ENCODE results near the gene KLHL8. TPM values are rescaled to one million over a fixed set of nuclear protein-coding genes. Genes with fewer than 3 reads are reported as not detected.

The KLHL8 gene
- total RNA-seq, 4 donors from 2014 or later = 6.9 to 12.4 (median 11.3) TPM

- Histone ChIP-seq H3K27me3 (no peaks in the 10 kb centered on the region), H3K27ac (no peak overlapping the region), H3K4me1 (no peaks in the 10 kb centered on the region), H3K9me3 (no peaks in the 10 kb centered on the region), H3K4me3 (no peak overlapping the region), H3K36me3 (no peaks in the 10 kb centered on the region)
- TF ChIP-seq POLR2A (IDR thresholded peaks at IDR 0.05) = no peak
- no peak for TF ChIP-seq CTCF (IDR thresholded peaks at IDR 0.05)
- DNase-seq = no peak
Measured at GRCh38 chr4:87260477-87260876, 40.1 kb upstream of the KLHL8 start.

GRCh38 chr4:87258677-87259076, 38.3 kb upstream of the KLHL8 start:
- no peaks in the 10 kb centered on the region for H3K4me1 ChIP-seq
- TF ChIP-seq CTCF (IDR thresholded peaks at IDR 0.05) (no peak), POLR2A (IDR thresholded peaks at IDR 0.05) (no peak)
- no peak for DNase-seq
- no peak overlapping the region for H3K4me3 ChIP-seq
- H3K36me3 ChIP-seq = no peaks in the 10 kb centered on the region
- H3K27ac ChIP-seq = no peak overlapping the region
- no peaks in the 10 kb centered on the region for H3K27me3 ChIP-seq
- H3K9me3 ChIP-seq = no peaks in the 10 kb centered on the region

- Histone ChIP-seq H3K9me3 (no peaks in the 10 kb centered on the region), H3K27me3 (no peaks in the 10 kb centered on the region), H3K4me3 (no peak overlapping the region), H3K4me1 (no peaks in the 10 kb centered on the region), H3K36me3 (no peaks in the 10 kb centered on the region), H3K27ac (no peak overlapping the region)
- TF ChIP-seq CTCF (IDR thresholded peaks at IDR 0.05) (no peak), POLR2A (IDR thresholded peaks at IDR 0.05) (no peak)
- DNase-seq = no peak
Measured at GRCh38 chr4:87257523-87257922, 37.1 kb upstream of the KLHL8 start.

- Histone ChIP-seq H3K27me3 (no peaks in the 10 kb centered on the region), H3K9me3 (no peaks in the 10 kb centered on the region), H3K4me1 (no peaks in the 10 kb centered on the region), H3K36me3 (no peaks in the 10 kb centered on the region), H3K4me3 (no peak overlapping the region), H3K27ac (no peak overlapping the region)
- TF ChIP-seq CTCF (IDR thresholded peaks at IDR 0.05) = no peak
- TF ChIP-seq POLR2A (IDR thresholded peaks at IDR 0.05) = no peak
- DNase-seq = no peak
Measured at GRCh38 chr4:87255755-87256154, 35.3 kb upstream of the KLHL8 start.

- Histone ChIP-seq H3K9me3 (no peaks in the 10 kb centered on the region), H3K4me3 (no peak overlapping the region), H3K27me3 (no peaks in the 10 kb centered on the region), H3K4me1 (no peaks in the 10 kb centered on the region), H3K27ac (no peak overlapping the region), H3K36me3 (no peaks in the 10 kb centered on the region)
- TF ChIP-seq CTCF (IDR thresholded peaks at IDR 0.05) (no peak), POLR2A (IDR thresholded peaks at IDR 0.05) (no peak)
- DNase-seq = no peak
Measured at GRCh38 chr4:87251106-87251505, 30.7 kb upstream of the KLHL8 start.

GRCh38 chr4:87250294-87250693, 29.9 kb upstream of the KLHL8 start:
- TF ChIP-seq CTCF (IDR thresholded peaks at IDR 0.05) (no peak), POLR2A (IDR thresholded peaks at IDR 0.05) (no peak)
- Histone ChIP-seq H3K4me1 (no peaks in the 10 kb centered on the region), H3K4me3 (no peak overlapping the region), H3K27me3 (no peaks in the 10 kb centered on the region), H3K27ac (no peak overlapping the region), H3K9me3 (no peaks in the 10 kb centered on the region), H3K36me3 (no peaks in the 10 kb centered on the region)
- DNase-seq = no peak
